GM21723 (cell line): ENCODE measurements around the gene HAPLN1.

Experiments
- ATAC-seq: cut with Tn5 transposase; IDR thresholded peaks from one replicate; pipeline ENCODE4 v1.9.1; 2021; ENCODE audit warnings: mild to moderate bottlenecking, moderate library complexity; ENCODE audit not compliant: unreplicated experiment

HAPLN1 gene

DNA sequence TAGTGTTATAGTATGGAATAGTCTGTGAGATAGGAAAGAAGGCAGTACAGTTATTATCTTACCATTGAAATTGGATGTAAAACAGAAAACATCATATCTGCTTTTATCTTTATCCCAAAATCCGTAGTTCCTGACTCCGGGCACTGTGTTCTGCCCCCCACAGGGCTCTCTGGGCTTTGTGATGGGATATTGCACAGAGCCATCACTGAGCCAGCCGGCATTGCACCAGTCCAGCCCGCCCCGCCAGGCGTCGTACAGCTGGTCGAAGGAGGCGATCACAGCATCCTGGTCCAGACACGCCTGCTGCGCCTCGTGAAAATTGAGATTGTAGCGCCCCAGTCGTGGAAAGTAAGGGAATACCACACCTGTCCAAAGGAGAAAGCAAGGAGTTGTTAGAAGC is 76.4 kb downstream of the HAPLN1 start:
- ATAC-seq: no peak

- no peak for ATAC-seq
Measured at GRCh38 chr5:83641946-83642345, 78.7 kb downstream of the HAPLN1 start.

DNA sequence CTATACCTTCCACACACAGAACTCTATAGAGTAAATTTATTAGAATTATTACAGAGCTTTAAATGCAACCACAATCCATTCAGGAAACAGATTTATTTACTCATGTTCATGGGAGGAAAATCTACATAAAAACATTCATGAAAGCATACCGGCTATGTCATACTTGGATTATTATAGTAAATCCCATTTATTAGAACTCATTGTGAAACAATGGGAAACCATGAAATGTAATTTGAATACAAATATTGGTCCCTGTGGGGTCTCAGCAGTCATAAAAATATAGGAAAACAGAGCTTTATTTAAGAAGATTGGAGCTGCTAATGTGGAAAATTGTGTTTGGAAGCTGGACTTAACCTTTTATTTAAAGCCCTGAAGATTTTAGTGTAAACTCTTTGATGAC is 80.7 kb downstream of the HAPLN1 start:
- no peak for ATAC-seq

DNA sequence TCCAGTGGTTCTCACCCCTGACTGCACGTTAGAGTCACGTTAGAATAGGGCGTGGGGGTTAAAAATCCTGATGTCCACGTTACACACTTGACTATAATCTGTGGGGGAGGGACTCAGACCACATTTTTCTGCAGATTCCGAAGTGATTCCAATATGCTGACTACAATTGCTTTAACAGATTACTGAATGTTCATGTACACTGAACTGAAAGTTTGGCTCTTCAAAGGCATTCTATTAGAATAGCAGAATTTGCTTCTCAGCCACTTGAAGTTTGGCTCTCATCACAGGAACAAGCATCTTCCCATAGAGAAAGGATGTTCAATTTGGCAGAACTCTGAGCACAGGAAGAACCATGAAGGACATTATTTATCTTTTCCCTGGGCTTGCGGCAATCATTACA is 84.5 kb downstream of the HAPLN1 start:
- no peak for ATAC-seq

DNA sequence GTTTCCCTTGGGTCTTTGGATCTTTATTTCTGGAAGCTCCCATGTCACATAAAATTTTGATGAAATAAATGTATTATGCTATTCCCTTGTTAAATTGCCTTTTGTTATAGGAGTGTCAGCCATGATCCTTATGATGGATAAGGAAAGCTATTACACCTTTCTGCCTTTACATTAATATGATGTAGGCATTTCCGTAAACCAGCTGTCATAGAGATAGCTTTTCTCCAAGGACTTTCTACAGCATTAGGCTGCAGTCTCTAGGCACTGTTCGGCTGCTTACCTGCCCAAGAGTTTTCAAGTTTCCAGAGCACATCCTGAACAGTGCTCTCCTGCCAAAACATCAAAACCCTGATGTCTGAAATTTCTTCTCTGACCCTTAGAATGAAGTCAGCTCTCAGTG is 87.4 kb downstream of the HAPLN1 start:
- no peak for ATAC-seq

DNA sequence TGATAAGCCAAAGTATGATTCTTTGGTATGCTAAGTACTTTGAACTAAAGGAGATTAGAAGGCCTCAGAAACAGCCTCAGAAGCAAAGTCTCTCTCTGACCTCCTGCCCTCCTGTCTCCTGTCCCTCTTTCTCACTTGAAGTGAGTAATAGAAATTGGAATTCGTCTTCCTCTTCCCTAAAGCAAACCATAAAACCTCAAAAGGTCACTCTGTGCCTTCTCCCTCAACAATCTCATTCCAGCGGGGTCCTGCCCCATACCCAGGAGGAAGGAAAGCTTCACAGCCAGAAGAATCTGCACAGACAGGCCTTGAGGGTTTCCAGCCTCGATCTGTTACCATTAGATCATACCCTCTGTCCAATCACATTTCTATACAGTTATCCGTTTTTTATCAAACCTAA is 87.8 kb downstream of the HAPLN1 start:
- no peak for ATAC-seq

- no peak for ATAC-seq
Measured at GRCh38 chr5:83628360-83628759, 92.3 kb downstream of the HAPLN1 start.

DNA sequence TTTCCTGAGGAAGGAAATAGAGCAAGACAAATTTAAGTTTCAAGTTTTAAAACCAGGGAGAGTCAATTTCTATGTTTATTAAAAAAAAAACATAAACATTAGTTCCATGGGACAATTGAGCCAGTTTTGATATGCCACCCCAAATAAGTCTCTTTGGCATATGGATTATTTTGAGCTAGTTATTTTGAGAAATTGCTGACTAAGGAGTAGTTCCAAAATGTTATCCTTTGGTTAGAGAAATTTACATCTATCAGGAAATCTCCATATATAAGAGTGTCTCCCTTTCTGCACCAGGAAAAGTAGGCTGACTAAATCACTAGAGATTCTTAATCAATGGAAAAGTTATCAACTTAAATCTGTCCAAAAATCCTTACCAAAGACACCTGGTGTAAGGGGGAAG is 105.8 kb downstream of the HAPLN1 start:
- ATAC-seq: no peak

GRCh38 chr5:83608122-83608521 is 112.5 kb downstream of the HAPLN1 start:
- ATAC-seq: peak; percentile 68

GRCh38 chr5:83595217-83595616 is 125.4 kb downstream of the HAPLN1 start:
- ATAC-seq: no peak

GRCh38 chr5:83590966-83591365 is 129.7 kb downstream of the HAPLN1 start:
- no peak for ATAC-seq

- ATAC-seq: no peak
Measured at GRCh38 chr5:83589786-83590185, 130.9 kb downstream of the HAPLN1 start.
